Esophagus muscularis mucosa (tissue), 4 donors: ENCODE results near the gene ATP5MC2.
"Not testable (repeated sequence)": the region's sequence is repeated elsewhere in the genome, so short reads cannot be mapped to it uniquely, and the experiment has no call there.

Source experiments
- EP300 ChIP-seq: sonication (generic); formaldehyde crosslinking; IDR thresholded peaks from one replicate; pipeline ENCODE4 v1.6.1; 2017; ENCODE audit warnings: antibody characterized with exemption
- POLR2A ChIP-seq: fragments of 450-650 bp; IDR thresholded peaks from one replicate; pipeline ENCODE4 v1.6.1; 2017; ENCODE audit warnings: antibody characterized with exemption, moderate library complexity, mild to moderate bottlenecking, low read depth
- POLR2AphosphoS5 ChIP-seq, 2 donors: sonication (generic); formaldehyde crosslinking; IDR thresholded peaks; one replicate each; pipeline ENCODE4 v1.6.1; 2017; ENCODE audit warnings: antibody characterized with exemption in 2 of 2
- TF ChIP-seq, protein P1 (sequence below), 3 experiments: fragments of 200-600 bp in 2 of 3; fragments of 450-650 bp in 1 of 3; sonication (generic) in 2 of 3; IDR thresholded peaks; one replicate each; pipeline ENCODE4 v1.5.1; 2017 to 2019; ENCODE audit warnings: antibody characterized with exemption in 3 of 3, mild to moderate bottlenecking in 2 of 3, moderate library complexity in 1 of 3

DNA sequence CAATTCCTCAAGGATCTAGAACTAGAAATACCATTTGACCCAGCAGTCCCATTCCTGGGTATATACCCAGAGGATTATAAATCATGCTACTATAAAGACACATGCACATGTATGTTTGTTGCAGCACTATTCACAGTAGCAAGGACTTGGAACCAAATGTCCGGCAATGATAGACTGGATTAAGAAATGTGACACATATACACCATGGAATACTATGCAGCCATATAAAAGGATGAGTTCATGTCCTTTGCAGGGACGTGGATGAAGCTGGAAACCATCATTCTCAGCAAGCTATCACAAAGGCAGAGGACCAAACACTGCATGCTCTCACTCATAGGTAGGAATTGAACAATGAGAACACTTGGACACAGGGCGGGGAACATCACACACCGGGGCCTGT lies 29.6 kb downstream of the ATP5MC2 start:
- TF ChIP-seq, protein P1, sequence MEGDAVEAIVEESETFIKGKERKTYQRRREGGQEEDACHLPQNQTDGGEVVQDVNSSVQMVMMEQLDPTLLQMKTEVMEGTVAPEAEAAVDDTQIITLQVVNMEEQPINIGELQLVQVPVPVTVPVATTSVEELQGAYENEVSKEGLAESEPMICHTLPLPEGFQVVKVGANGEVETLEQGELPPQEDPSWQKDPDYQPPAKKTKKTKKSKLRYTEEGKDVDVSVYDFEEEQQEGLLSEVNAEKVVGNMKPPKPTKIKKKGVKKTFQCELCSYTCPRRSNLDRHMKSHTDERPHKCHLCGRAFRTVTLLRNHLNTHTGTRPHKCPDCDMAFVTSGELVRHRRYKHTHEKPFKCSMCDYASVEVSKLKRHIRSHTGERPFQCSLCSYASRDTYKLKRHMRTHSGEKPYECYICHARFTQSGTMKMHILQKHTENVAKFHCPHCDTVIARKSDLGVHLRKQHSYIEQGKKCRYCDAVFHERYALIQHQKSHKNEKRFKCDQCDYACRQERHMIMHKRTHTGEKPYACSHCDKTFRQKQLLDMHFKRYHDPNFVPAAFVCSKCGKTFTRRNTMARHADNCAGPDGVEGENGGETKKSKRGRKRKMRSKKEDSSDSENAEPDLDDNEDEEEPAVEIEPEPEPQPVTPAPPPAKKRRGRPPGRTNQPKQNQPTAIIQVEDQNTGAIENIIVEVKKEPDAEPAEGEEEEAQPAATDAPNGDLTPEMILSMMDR (IDR thresholded peaks at IDR 0.05), result not testable (repeated sequence)
- not testable (repeated sequence) for TF ChIP-seq POLR2AphosphoS5 (IDR thresholded peaks at IDR 0.05); POLR2A; EP300
